ENCODE data around the gene UGGT2. TPM values are rescaled to one million over a fixed set of nuclear protein-coding genes. Genes with fewer than 3 reads are reported as not detected.

Gene UGGT2
- total and polyA plus RNA-seq, 2 of the 13 experiments (the other 11 are each of a cell fraction or from before 2014, with no cell fraction given), result 13.2 to 27.1 TPM

- H3K4me2 ChIP-seq (ENCODE audit: low read depth, low read length), result peak overlapping the region; percentile 84
- WGBS (ENCODE audit: low lambda C conversion rate), result 0% methylated on average over 12 of the region's 12 CpGs
- H3K9ac ChIP-seq (ENCODE audit: insufficient read depth, low read depth, low read length), result peak overlapping the region; percentile 94
- peak; percentile 59 for ATAC-seq
- CTCF ChIA-PET (ENCODE audit: low intra/inter-chr PET ratio, low total read pairs), result no interaction called here
- H3K9me3 ChIP-seq (ENCODE audit: low read length), result no peaks in the 10 kb centered on the region
- H3K4me1 ChIP-seq (ENCODE audit: insufficient read depth, low read length), result peaks cover 8% of the 10 kb centered on the region
- in situ Hi-C loops (cut with HindIII; ENCODE audit: extremely low pct_ligation_motif_present, low pct_unique_long_range_greater_than_20kb) (no loop called here), intact Hi-C loops (cut with micrococcal nuclease; ENCODE audit: unreplicated experiment) (no loop called here)
- no peak for FAIRE-seq
- peak overlapping the region; percentile 91 to 100 (median 97) for H3K4me3 ChIP-seq (replicated peaks in 1 of 3; ENCODE audit: insufficient read depth in 1 of 3, low read depth in 2 of 3, low read length in 3 of 3)
- no peaks in the 10 kb centered on the region; a peak in 1 of 5 replicates for H3K27me3 ChIP-seq (ENCODE audit: control insufficient read depth in 1 of 2, insufficient read depth in 2 of 2, low read length in 2 of 2)
- peak overlapping the region; percentile 66 for H3K27ac ChIP-seq (ENCODE audit: extremely low read length, insufficient read depth, low read length)
- POLR2A ChIA-PET, result interaction anchor here (0.9 to 1.7 kb wide), 9 partner anchors 9 to 1381 kb away, joined by 3 to 11 read pairs (median 4); partner anchors contain the start of gene RAP2A
- no peak overlapping the region for H2AFZ ChIP-seq (ENCODE audit: low read length)
- BruUV-seq (replicated peaks), result no TSS peak
- no peaks in the 10 kb centered on the region for H3K36me3 ChIP-seq (replicated peaks in 1 of 2; ENCODE audit: control insufficient read depth in 1 of 2, insufficient read depth in 2 of 2, low read length in 2 of 2)
- peak; percentile 52 for DNase-seq (ENCODE audit: low spot score)
- H3K79me2 ChIP-seq (ENCODE audit: insufficient read depth, low read length), result peaks cover 18% of the 10 kb centered on the region
- no peaks in the 10 kb centered on the region for H4K20me1 ChIP-seq (ENCODE audit: insufficient read depth, low read length)
- TF ChIP-seq MYNN (CRISPR knock-in tag; IDR thresholded peaks at IDR 0.05; ENCODE audit: low read depth) (no peak), ATF1 (CRISPR knock-in tag; IDR thresholded peaks at IDR 0.05) (no peak), PATZ1 (CRISPR knock-in tag; IDR thresholded peaks at IDR 0.05) (0 out of 2 replicates have a peak, but pooled peaks have one; percentile 1), ZHX2 (IDR thresholded peaks at IDR 0.05; ENCODE audit: low read depth) (peak; percentile 57; the same call in 1 of the 2 replicates), ZHX2 (CRISPR knock-in tag; IDR thresholded peaks at IDR 0.05; ENCODE audit: borderline replicate concordance) (no peak), ZHX1 (CRISPR knock-in tag; IDR thresholded peaks at IDR 0.05; ENCODE audit: low read depth) (no peak; the same call in 1 of the 2 replicates), REST (IDR thresholded peaks at IDR 0.05; ENCODE audit: borderline replicate concordance in 1 of 2, low read depth in 1 of 2, low read length in 2 of 2) (no peak), RARA (CRISPR knock-in tag; IDR thresholded peaks at IDR 0.05) (no peak), SP2 (CRISPR knock-in tag; IDR thresholded peaks at IDR 0.05) (no peak)
Measured at GRCh38 chr13:96052656-96053002, 572 bp downstream of the UGGT2 start.
